Loucy (cell line): ENCODE data around the gene LYL1.

Experiments used
- CTCF ChIP-seq: fragments of 200-600 bp; sonication (generic); conservative IDR thresholded peaks from 2 replicates; pipeline ENCODE4 v1.5.1; 2014; ENCODE audit warnings: mild to moderate bottlenecking, antibody characterized with exemption, low read length
- EZH2phosphoT487 ChIP-seq: fragments of 200-600 bp; IDR thresholded peaks from 2 replicates; pipeline ENCODE4 v1.6.1; 2018; ENCODE audit warnings: antibody characterized with exemption, mild to moderate bottlenecking, moderate library complexity, borderline replicate concordance

- no peak for TF ChIP-seq EZH2phosphoT487
- TF ChIP-seq CTCF: no peak
These were observed 6.9 kb upstream of the LYL1 start for GRCh38 chr19:13109361-13110098.
